HG02623 (cell line): ENCODE measurements around the gene CORT.
A peak's percentile ranks its signal among the peaks of the same experiment; 100 is the strongest.
"Not testable (repeated sequence)": the region's sequence is repeated elsewhere in the genome, so short reads cannot be mapped to it uniquely, and the experiment has no call there.

ENCODE experiments used
- ATAC-seq: cut with Tn5 transposase; IDR thresholded peaks from one replicate; pipeline ENCODE4 v1.9.1; 2021; ENCODE audit warnings: moderate library complexity; ENCODE audit not compliant: unreplicated experiment

The CORT gene

DNA sequence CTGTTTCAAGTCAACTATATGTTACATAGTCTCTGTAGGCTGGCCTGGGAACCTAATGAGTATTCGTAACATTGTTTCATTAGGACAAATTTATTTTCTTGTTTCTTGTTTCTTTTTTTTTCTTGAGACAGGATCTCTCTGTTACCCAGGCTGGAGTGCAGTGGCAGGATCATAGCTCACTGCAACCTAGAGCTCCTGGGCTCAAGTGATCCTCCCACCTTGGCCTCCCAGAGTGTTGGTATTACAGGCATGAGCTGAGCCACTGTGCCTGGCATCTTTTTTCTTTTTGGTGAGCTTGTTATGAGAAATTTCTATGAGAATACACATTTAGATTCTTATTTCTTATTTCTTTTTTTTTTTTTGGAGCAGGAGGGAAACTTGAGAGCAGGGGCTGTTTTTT lies 12.8 kb upstream of the CORT start:
- ATAC-seq, result no peak

DNA sequence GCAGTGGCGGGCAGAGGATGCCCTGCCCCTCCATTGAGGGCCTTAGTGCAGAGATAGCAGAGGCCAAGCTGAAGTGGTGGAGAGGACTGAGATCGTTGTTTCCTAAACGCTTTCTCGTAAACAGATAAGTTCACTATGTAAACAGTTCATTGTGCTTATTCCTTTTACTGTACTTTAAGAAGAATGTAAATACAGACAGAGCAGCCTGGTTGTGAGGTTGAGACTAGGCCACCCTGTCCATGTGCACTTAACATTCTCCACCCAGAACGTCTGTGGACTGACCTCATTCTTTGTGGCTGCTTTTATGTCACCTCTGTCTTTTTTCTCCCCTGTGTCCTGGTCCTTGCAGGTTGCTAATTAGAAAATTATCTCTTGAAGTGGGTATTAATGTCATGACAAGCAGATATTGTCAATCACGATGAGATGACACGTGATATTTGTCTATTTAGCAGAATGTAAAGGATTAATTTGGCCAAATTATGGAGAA lies 11.1 kb upstream of the CORT start:
- ATAC-seq, result no peak

DNA sequence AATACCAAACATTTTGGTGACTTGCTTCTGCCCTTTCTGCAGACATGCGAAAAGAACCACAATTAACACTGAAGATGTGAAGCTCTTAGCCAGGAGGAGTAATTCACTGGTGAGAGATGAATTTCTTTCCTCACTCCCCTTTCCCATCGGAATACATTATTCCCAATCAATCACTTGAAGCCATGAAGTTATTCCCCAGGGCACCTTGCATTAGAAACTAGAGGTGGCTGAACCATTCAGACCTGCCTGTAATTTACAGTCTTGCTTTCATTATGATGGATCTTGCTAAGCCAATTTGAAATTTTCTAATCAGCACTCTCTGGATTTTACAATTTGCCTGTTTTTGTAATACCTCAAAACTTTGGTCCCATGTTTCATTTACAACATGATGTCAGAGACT lies 9.5 kb upstream of the CORT start:
- no peak for ATAC-seq

DNA sequence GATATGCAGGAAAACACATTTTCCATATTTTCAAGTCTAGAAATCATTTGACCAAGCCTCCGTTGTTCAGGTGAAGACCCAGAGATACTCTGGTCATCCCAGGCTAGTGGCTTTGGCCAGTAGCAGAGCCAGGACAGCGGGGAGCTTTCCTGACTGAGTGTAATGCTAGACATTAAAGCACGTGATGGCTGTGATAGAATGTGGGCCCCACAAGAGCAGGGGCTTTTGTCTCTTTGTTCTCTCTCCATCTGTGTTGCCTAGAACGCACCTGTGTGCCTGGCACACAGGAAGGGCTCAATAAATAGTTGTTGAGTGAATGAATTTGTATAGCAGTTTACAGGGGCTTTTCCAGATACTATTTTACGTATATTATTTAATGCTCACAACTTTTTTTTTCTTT lies 9.0 kb upstream of the CORT start:
- ATAC-seq, result no peak

DNA sequence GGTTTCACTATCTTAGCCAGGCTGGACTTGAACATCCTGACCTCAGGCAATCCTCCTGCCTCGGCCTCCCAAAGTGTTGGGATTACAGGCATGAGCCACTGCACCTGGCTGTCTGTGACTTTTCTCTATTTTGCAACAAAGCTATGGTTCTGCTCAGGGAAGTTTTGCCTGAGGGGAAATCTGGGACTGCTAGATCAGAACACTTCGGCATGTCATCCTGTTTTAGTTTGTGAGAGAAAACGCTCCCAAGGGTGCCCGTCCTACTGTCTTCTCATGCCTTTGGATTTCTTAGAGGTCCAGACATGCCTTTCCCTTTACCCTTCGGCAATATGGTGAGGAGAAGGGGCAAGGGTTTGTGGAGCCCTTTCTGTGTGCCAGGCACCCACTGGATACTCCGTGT lies 5.6 kb upstream of the CORT start:
- no peak for ATAC-seq

DNA sequence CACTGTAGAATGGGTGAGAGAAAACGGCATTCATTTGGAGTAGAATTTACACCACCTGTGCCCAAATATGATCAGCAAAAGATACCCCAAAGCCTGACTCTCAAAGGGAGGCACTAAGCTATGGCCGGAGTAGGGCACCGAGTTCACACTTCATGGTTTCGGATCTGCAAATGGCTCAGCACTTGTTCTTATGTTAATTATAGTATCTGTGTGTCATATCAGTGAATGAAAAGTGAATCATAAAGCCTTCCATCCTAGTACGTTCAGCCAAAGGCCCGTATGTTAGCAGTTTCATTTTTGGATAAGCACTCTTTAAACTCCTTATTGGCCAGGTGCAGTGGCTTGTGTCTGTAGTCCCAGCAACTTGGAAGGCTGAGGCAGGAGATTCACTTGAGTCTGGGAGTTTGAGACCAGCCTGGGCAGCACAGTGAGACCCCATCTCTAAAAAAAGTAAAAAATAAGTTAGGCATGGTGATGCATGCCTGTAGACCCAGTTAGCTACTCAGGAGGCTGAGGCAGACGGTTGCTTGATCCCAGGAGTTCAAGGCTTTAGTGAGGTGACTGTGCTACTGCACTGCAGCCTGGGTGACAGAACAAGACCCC lies 4.9 kb upstream of the CORT start:
- no peak for ATAC-seq

DNA sequence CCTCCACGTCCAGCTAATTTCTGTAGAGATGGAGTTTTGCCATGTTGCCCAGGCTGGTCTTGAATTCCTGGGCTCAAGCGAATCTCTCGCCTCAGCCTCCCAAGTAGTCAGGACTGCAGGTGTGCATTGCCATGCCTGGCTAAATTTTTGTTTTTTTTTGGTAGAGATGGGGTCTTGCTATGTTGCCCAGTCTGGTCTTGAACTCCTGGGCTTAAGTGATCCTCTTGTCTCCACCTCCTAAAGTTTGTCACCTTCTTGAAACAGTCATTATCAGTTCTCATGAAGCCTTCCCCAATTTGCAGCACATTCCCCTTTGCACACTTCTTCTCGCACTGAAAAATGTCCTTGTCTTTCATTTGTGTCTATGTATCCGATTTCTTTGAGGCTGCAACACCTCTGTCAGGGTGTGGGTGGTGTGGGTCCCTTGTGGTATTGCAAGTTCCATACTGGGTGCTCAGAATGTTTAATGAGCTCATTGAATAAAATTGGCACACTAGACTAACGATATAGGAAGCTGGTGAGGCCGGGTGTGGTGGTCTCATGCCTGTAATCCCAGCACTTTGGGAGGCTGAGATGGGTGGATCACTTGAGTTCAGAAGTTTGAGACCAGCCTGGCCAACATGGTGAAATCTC lies 2.9 kb upstream of the CORT start:
- no peak for ATAC-seq

DNA sequence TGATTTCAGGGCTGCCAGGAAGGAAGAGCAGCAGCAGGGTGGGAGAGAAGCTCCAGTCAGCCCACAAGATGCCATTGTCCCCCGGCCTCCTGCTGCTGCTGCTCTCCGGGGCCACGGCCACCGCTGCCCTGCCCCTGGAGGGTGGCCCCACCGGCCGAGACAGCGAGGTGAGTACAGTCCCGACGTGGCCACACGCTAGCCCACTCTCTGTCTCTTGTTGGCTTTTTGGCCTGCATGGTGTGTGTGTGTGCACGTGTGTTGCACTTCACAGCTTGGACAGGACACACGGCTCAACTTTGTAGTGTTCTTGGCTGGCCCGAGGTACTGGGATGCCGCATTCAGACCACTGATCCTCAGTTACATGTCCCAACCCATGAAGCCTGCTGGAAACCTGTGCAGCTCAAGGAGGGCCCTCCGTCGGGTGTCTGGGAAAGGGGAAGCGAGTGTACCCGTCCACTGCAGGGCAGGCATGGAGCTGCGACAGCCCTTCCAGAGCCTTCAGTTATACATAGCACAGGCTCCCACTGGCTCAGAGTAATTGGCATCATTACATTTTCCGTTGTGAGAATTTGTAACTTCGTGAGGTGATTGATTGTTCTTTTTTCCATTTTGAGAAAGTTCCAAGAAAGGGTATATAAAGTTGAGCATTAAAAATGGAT lies 454 bp downstream of the CORT start:
- ATAC-seq, result no peak

DNA sequence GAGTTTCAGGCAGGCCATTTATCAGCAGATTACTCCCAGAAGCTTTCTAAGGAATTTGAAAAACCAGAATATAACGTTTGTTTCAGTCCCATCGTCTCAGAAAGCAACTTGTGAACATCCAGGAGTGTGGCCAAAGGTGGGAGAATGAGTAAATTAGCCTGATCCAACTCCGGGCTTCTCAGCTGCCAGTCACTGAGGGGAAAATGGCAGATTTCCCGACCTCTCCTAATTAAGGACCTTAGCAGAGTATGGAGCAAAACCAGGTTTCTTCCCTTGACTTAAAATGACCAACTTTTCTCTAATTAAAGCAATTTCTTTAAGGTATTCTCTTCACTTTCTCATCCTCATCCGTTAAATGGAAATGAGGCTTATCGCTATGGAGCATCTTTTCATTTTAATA lies 1.0 kb downstream of the CORT start:
- ATAC-seq, result no peak

DNA sequence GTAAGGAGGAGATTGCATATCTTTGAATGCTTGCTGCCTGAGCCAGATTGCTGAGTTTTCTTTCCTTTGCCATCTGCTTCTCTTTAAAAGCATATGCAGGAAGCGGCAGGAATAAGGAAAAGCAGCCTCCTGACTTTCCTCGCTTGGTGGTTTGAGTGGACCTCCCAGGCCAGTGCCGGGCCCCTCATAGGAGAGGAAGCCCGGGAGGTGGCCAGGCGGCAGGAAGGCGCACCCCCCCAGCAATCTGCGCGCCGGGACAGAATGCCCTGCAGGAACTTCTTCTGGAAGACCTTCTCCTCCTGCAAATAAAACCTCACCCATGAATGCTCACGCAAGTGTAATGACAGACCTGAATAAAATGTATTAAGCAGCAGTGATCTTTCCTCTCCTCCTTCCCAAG lies 1.5 kb downstream of the CORT start:
- no peak for ATAC-seq

DNA sequence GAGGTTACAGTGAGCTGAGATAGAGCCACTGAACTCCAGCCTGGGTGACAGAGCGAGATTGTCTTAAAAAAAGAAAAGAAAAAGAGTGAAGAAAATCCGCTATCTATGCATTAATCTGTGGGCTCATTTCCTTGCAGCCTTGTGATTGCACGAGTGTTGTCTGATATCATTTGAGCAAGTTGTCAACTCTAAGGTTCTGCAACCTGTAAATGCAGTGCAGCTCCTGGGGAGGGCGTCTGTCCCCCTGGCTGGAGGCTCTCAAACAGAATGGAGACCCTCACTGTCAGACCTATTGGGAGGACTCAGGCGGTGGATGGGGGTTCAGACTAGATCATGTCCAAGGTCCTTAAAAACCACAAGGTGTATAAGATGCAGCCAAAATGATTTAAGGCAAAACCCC lies 6.2 kb downstream of the CORT start:
- ATAC-seq, result no peak

DNA sequence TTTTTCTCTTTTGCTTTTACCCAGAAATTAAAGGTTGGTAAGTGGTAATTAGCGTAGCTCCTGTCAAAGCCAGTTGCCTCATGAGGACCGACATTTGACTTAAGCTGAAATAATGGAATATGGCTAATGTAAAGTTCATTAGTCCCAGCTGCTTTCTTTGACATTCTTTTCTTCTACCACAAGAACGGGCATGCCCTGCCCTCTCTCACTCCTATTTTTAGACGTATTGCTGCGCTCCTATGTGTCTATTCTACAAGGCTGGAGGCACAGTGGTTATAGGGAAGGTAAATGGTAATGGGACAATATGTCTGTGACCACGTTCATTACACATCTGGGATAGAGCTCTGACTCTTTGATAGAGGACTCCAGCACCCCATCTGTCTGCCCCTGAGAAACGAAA lies 6.8 kb downstream of the CORT start:
- no peak for ATAC-seq

DNA sequence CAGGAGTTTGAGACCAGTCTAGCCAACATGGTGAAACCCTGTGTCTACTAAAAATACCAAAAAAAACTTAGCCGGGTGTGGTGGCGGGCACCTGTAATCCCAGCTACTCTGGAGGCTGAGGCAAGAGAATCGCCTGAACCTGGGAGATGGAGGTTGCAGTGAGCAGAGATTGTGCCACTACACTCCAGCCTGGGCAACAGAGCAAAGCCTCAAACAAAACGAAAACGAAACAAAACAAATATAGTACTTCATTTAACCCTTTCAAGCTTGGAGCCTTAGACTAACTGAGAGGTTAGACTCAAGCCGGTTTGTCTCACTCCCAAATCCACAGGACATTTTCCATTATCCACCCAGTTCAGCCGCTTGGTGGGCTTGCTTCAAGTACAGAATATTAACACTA lies 7.6 kb downstream of the CORT start:
- not testable (repeated sequence) for ATAC-seq

DNA sequence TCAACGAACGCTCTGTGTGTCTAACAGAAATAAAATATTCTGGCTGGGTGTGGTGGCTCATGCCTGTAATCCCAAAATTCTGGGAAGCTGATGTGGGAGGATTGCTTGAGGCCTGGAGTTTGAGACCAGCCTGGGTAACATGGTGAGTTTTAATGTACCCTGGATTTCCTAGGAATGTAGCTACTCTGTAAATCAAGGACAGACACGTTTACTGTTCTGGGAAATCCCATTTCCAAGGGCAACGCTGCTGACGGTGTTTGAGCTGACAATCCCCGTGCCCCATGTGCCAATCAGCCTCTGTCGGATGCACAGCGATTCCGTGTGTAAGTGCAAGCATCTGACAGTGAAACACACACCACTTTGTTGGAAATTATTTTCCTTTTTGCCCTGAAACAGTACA lies 8.0 kb downstream of the CORT start:
- ATAC-seq, result no peak

DNA sequence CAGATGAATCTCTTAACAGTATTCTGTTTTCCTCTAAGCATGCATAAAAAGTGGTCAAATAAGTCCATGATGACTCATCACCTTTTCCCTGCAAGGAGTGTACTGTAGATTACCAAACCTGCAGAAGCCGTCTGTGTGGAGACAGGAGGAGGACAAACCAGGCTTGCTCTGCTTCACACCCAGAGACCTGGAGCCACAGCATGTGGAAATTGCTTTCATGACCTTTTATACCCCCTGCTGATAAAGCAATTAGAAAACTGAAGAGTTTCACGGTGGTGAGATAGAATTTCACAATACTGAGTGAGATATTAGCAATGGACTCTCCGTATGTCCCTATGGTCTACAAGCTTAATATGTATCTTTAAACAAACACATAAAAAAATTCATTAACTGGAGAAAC lies 9.4 kb downstream of the CORT start:
- ATAC-seq, result no peak

DNA sequence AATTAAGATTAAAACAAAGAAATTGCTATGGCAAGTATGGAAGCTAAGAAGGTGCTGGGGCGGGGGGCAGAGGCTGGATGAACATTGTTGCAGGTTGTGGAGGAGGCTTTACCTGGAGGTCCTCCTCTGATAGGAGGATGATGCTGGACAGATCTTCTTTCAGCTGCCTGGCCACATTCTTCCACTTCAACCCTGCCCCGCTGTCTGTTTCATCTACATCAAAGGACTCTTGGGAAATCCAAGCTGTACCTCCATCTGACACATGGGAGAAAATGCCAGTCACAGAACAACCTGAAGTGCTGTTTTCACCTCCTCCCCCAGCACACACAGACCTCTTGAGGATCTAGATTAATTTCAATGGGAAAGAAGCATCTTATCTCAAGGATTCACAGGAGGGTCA lies 17.2 kb downstream of the CORT start:
- ATAC-seq, result no peak

DNA sequence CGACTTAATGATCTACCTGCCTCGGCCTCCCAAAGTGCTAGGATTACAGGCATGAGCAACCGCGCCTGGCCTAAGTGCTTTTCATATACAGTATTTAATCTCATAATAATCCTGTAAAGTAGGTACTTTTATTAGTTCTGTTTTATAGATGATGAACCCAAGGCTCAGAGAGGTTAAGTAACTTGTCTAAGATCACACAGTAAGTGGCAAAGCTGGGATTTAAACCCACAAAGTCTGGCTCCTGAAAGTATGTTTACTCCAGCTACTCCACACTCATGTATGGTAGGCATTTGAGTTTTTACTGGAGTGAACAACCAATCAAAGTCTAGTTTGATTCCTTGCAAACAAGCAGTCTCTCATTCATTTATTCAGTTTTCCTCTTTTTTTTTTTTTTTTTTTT lies 20.2 kb downstream of the CORT start:
- no peak for ATAC-seq

DNA sequence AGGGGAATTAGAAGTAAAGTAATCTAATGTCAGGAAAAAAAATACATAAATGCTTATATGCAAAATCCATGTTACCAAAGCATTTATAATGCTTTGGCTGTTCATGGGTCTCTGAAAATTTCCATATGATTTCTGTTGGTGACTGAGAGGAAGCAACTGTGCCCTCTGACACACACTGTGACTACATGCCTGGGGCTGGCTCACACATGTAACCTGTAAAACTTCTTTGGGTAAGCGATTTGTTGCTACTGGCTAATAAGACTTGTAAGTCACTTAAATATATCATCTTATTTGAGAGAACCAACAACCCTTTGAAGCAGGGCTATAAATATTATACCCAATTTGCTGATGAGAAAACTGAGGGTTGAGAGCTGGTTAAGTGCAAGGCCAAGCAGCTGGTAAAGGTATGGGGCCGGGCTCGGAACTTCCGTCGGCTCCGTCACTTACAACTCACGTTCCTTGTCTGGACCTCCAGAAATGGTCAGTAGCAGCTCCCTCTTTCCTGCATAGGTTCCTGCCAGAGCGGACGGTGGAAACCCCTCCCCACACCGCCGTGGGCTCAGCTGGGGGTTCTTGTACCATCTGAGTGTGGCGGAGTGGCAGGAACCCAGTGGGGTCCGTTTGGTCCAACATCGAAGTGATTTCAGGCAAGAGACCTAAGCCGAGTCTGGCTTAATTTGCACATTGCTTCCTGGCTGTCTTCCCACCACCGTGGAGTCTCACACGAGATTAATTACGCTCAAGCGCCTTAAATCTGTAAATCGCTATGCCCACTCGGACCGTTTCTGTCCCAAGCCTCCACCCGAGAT lies 21.8 kb downstream of the CORT start:
- no peak for ATAC-seq

DNA sequence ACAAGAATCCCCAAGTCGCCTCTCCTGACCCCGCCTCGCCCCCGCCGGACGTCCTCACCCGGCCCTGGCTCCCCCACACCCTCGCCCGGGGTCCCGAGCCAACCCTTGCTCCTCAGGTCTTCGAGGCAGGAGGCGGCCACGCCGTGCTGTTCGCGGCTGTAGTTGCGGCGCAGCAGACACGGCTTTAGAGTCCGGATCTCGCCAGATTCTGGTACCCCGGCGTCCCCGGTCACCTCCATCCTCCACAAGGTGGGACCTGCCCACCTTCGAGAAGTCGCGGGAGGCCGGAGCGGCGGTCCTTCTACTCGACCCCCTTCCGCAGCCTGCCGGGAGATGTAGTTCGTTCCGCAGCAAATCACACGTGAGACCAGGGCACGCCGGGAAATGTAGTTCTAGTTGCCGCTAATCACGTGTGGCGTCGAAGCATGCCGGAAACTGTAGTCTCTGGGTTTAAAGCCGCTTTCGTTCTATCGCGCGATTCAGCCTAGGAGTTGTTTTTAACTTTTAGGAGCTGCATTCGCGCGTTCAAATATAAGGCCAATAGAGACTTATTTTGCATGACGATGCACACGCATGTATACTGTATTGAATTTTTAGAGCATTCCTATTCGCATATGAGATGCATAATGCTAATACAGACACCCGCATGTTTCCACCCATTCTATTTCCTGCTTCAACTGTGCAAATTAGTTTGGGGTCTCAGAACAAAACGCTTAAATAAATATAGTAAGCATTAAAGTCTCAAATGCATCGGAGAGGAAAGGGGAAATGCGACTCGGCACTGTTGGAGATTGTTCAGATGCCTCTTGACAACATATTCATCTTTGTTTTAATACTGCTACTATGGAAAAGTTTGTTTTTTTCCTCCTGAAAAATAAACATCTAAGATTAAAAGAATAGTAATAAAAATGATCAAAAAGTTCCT lies 22.7 kb downstream of the CORT start, which contains the start of gene DFFA:
TSS of gene DFFA (minus strand) at position 310 of the 925 bp plus-strand sequence. CDS start at position 239, 71 bp downstream.
- peak; percentile 70 for ATAC-seq

DNA sequence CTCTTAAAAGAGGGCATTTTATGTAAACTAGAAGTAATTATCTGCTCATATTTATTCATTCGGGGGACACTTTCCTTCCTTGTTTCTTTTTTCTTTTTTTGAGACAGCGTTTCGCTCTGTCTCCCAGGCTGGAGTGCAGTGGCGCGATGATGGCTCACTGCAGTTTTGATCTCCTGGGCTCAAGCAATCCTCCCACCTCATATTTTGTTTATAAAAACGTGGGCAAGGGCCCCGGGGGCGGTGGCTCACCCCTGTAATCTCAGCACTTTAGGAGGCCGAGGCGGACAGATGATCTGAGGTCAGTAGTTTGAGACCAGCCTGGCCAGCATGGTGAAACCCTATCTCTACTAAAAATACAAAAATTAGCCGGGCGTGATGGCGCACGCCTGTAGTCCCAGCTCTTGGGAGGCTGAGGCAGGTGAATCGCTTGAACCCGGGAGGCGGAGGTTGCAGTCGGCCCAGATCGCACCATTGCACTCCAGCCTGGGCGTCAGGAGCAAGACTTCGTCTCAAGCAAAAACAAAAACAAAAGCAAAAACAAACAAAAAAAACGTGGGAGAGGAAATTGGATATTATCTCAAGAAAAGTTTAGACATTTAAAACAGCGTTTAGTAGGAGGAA lies 23.4 kb downstream of the CORT start:
- no peak for ATAC-seq
